Thoracic aorta (tissue), 2 donors: ENCODE results near the gene ADCY5. TPM values are rescaled to one million over a fixed set of nuclear protein-coding genes. Genes with fewer than 3 reads are reported as not detected.

Experiments used
- ATAC-seq: fragments of 150-250 bp; one replicate; pipeline ENCODE4 v1.8.0; 2017; ENCODE audit warnings: low read depth; ENCODE audit not compliant: insufficient number of reproducible peaks, low FRiP score
- DNase-seq: peaks from one replicate; pipeline ENCODE4 v3.0.0-alpha.2; 2020; ENCODE audit warnings: low spot score
- H3K27ac ChIP-seq, 2 donors: fragments of 200-600 bp; sonication (generic); 1 replicate in 1 of 2; 2 replicates in 1 of 2; pipeline ENCODE4 v1.5.1; 2016; ENCODE audit warnings: mild to moderate bottlenecking in 2 of 2, moderate library complexity in 2 of 2
- H3K27me3 ChIP-seq: fragments of 200-600 bp; sonication (generic); replicated peaks from 2 replicates; pipeline ENCODE4 v1.6.0; 2016; ENCODE audit warnings: mild to moderate bottlenecking; ENCODE audit not compliant: insufficient read depth
- H3K36me3 ChIP-seq: fragments of 200-600 bp; sonication (generic); one replicate; pipeline ENCODE4 v1.5.1; 2016
- H3K4me1 ChIP-seq, 2 donors: fragments of 200-600 bp; sonication (generic); 1 replicate in 1 of 2; 2 replicates in 1 of 2; pipeline versions ENCODE4 v1.5.1 to v1.6.0; 2016; ENCODE audit warnings: low read depth in 2 of 2, mild to moderate bottlenecking in 1 of 2; ENCODE audit not compliant: control insufficient read depth in 1 of 2
- H3K4me3 ChIP-seq: fragments of 200-600 bp; sonication (generic); 2 replicates; pipeline ENCODE4 v1.5.1; 2016; ENCODE audit warnings: mild to moderate bottlenecking
- H3K9me3 ChIP-seq: fragments of 200-600 bp; sonication (generic); 2 replicates; pipeline ENCODE4 v1.5.1; 2016
- CTCF ChIP-seq: fragments of 200-600 bp; sonication (generic); IDR thresholded peaks from one replicate; pipeline ENCODE4 v1.5.1; 2019; ENCODE audit warnings: antibody characterized with exemption
- total RNA-seq, 2 donors: library from RNA; depleted of rRNA; stranded (reverse); fragments of >200 nt; gene quantifications; one replicate each; pipeline versions ENCODE4 v1.1.0 to v1.2.3, GENCODE V29; 2016

ADCY5 gene
- total RNA-seq, 2 donors from 2014 or later, result 104 to 123 TPM

- peak overlapping the region; percentile 30 for H3K4me3 ChIP-seq
- H3K27ac ChIP-seq, result peak overlapping the region; percentile 87
- no peak for ATAC-seq
These were observed 25.9 kb downstream of the ADCY5 start for GRCh38 chr3:123423031-123423430.

GRCh38 chr3:123422457-123422856, 26.4 kb downstream of the ADCY5 start:
- Histone ChIP-seq H3K36me3 (no peaks in the 10 kb centered on the region), H3K27ac (peak overlapping the region; percentile 87), H3K9me3 (no peaks in the 10 kb centered on the region), H3K4me1 (peaks cover 53 to 100% of the 10 kb centered on the region in 2 donors), H3K4me3 (no peak overlapping the region), H3K27me3 (no peaks in the 10 kb centered on the region)
- DNase-seq (no peak), ATAC-seq (no peak)
- TF ChIP-seq CTCF, result no peak

More at GRCh38 chr3:123423031-123423430, 25.9 kb downstream of the ADCY5 start:
- TF ChIP-seq CTCF, result no peak
- Histone ChIP-seq H3K27me3 (no peaks in the 10 kb centered on the region), H3K36me3 (no peaks in the 10 kb centered on the region), H3K4me1 (peaks cover 53 to 99% of the 10 kb centered on the region in 2 donors), H3K9me3 (no peaks in the 10 kb centered on the region)
- DNase-seq, result no peak

- Histone ChIP-seq H3K27ac (peak overlapping the region; percentile 87), H3K36me3 (no peaks in the 10 kb centered on the region), H3K4me1 (peaks cover 53 to 100% of the 10 kb centered on the region in 2 donors), H3K9me3 (no peaks in the 10 kb centered on the region), H3K27me3 (no peaks in the 10 kb centered on the region), H3K4me3 (no peak overlapping the region)
- DNase-seq, result no peak
- ATAC-seq, result no peak
- TF ChIP-seq CTCF, result no peak
These were observed 27.3 kb downstream of the ADCY5 start for GRCh38 chr3:123421353-123422174.

- TF ChIP-seq CTCF, result no peak
- DNase-seq (no peak), ATAC-seq (no peak)
- Histone ChIP-seq H3K4me3 (no peak overlapping the region), H3K9me3 (no peaks in the 10 kb centered on the region), H3K36me3 (no peaks in the 10 kb centered on the region), H3K27me3 (no peaks in the 10 kb centered on the region), H3K4me1 (peaks cover 52 to 100% of the 10 kb centered on the region in 2 donors), H3K27ac (peak overlapping the region; percentile 87)
These were observed 28.4 kb downstream of the ADCY5 start for GRCh38 chr3:123420416-123420968.

- peak overlapping the region; percentile 37 for H3K4me3 ChIP-seq
- no peaks in the 10 kb centered on the region for H3K27me3 ChIP-seq
- peak; percentile 40 for DNase-seq
- no peak for TF ChIP-seq CTCF
- H3K36me3 ChIP-seq, result no peaks in the 10 kb centered on the region
- ATAC-seq, result peak; percentile 35
- H3K9me3 ChIP-seq, result no peaks in the 10 kb centered on the region
- peak overlapping the region; percentile 87 for H3K27ac ChIP-seq
- peaks cover 51 to 100% of the 10 kb centered on the region in 2 donors for H3K4me1 ChIP-seq
These were observed 29.0 kb downstream of the ADCY5 start for GRCh38 chr3:123419850-123420297.
